AG10803 (cell line): Measurements from ENCODE around the gene CGAS.
A peak's percentile ranks its signal among the peaks of the same experiment; 100 is the strongest.
"Not testable (repeated sequence)": the region's sequence is repeated elsewhere in the genome, so short reads cannot be mapped to it uniquely, and the experiment has no call there.

Experiments used
- DNase-seq: peaks from one replicate; pipeline ENCODE4 v3.0.0; 2010; ENCODE audit warnings: low read depth
- H3K4me3 ChIP-seq: 2 replicates; pipeline ENCODE4 v1.5.1; 2011; ENCODE audit warnings: mild to moderate bottlenecking, low read length, control low read depth
- TF ChIP-seq, protein P1 (sequence below): conservative IDR thresholded peaks from 2 replicates; pipeline ENCODE4 v1.5.1; 2011; ENCODE audit warnings: mild to moderate bottlenecking, low read length, control low read depth, inconsistent platforms

Gene CGAS

DNA sequence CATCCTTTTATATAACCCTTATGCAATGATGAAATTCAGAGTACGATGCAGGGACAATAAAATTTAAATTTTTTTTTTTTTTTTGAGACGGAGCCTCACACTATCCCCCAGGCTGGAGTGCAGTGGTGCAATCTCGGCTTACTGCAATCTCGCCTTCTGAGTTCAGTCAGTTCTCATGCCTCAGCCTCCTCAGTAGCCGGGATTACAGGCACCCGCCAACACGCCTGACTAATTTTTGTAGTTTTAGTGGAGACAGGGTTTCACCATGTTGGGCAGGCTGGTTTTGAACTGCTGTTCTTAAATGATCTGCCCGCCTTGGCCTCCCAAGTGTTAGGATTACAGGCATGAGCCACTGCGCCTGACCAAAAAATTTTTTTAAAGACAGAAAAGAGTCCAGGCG is 24.6 kb upstream of the CGAS start:
- no peak for DNase-seq
- H3K4me3 ChIP-seq = no peak overlapping the region
- TF ChIP-seq, protein P1, sequence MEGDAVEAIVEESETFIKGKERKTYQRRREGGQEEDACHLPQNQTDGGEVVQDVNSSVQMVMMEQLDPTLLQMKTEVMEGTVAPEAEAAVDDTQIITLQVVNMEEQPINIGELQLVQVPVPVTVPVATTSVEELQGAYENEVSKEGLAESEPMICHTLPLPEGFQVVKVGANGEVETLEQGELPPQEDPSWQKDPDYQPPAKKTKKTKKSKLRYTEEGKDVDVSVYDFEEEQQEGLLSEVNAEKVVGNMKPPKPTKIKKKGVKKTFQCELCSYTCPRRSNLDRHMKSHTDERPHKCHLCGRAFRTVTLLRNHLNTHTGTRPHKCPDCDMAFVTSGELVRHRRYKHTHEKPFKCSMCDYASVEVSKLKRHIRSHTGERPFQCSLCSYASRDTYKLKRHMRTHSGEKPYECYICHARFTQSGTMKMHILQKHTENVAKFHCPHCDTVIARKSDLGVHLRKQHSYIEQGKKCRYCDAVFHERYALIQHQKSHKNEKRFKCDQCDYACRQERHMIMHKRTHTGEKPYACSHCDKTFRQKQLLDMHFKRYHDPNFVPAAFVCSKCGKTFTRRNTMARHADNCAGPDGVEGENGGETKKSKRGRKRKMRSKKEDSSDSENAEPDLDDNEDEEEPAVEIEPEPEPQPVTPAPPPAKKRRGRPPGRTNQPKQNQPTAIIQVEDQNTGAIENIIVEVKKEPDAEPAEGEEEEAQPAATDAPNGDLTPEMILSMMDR = no peak

DNA sequence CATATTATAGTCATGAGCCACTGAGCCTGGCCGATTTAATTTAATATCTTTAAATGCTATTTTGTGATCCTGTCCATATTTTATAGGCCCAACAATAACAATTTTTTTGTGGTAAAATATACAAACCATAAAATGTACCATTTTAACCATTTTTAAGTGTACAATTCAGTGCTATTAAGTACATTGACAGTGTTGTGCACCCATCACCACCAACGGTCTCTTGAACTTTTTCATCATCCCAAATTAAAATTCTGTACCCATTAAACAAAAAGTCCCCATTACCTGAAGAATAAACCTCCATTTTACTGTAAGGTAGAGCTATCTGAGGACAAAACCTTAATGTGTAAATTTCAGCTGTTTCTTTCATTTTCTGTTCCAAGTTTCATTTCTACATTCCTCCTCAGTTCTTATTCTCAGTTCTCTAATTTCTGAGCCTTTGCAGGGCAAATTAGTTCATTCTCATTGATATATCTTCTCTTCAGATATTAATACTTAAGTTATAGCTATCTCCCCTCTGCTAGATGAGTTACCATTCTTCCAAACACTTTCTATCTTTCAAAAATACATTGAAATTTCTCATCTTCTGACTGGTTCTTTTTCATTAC is 19.7 kb upstream of the CGAS start:
- DNase-seq = no peak
- TF ChIP-seq, protein P1 = no peak
- no peak overlapping the region for H3K4me3 ChIP-seq

DNA sequence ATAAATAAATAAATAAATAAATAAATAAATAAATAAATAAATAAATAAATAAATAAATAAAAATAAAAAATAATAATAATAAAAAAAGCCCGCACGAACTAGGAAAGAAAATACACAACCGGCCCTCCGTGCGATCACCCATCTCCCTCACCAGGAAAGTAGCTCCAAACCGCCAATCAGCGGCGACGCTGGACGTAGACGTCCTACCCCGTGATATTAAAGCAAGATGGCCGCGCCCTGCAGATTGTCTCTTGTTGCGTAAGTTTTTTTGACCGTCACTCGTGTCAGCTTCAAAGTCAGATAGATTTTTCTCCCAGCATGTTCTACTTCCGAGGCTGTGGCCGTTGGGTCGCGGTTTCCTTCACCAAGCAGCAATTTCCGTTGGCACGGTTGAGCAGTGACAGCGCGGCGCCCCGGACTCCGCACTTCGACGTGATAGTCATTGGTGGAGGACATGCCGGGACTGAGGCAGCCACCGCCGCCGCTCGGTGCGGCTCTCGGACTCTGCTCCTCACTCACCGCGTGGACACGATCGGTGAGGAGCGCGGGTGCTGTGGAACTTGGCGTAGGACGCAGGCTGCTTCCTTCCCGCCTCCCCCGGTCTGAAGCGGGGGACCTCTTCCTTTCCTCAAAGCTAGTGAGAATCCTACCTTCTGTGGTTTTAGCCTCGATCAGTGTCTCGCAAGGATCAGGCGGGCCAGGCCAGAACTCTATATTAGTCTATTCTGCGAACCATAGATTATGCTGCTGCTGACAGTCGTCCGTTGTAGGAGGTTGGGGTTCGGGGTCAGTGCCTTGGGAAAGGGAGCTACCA is 9.6 kb upstream of the CGAS start, which contains the start of gene MTO1:
Gene MTO1 (plus strand): TSS at position 201 of the 814 bp plus-strand sequence. CDS start 118 bp downstream, at position 319.
- DNase-seq = peak; percentile 91
- TF ChIP-seq, protein P1 = no peak

DNA sequence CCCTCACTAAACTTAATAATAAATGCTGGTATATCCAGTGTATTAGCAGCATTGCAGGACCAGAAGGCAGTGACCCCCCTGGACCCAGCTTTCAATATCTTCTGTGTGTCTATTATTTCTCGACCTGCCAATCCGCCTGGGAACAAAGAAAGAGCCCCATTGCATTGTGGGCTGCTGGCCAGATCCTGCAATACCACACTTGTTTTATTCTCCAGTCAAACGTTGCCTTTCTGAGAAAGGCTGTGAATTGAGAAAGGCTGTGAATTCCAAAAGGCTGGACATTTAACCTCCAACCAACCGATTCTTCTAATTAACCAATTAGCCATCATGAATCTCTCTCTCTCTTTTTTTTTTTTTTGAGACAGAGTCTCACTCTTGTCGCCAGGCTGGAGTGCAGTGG is 8.0 kb upstream of the CGAS start:
- no peak for DNase-seq
- H3K4me3 ChIP-seq = no peak overlapping the region
- TF ChIP-seq, protein P1 = no peak

More for the DNA sequence above, 9.6 kb upstream of the CGAS start, which contains the start of gene MTO1:
- peak within 1 kb of the TSS; percentile 97 for H3K4me3 ChIP-seq

DNA sequence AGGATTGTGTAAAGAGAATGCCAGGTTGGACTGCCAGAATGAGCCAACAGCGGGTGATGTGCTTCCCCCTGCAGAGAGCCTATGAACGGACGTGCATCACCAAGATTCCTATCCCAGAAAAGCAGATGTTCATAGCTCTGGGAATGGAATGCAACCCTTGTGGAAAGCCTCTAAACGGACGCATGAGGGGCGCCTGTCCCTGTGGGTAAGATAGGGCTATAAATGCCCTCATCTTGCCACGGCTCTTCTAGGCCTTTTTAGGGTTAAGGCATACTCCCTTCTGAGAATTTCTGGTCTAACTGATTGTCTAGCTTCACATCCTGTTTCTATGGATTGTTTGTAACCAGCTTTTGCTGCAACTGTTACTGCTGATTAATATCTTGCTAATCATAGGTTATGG is 7.4 kb upstream of the CGAS start:
- not testable (repeated sequence) for H3K4me3 ChIP-seq, DNase-seq

DNA sequence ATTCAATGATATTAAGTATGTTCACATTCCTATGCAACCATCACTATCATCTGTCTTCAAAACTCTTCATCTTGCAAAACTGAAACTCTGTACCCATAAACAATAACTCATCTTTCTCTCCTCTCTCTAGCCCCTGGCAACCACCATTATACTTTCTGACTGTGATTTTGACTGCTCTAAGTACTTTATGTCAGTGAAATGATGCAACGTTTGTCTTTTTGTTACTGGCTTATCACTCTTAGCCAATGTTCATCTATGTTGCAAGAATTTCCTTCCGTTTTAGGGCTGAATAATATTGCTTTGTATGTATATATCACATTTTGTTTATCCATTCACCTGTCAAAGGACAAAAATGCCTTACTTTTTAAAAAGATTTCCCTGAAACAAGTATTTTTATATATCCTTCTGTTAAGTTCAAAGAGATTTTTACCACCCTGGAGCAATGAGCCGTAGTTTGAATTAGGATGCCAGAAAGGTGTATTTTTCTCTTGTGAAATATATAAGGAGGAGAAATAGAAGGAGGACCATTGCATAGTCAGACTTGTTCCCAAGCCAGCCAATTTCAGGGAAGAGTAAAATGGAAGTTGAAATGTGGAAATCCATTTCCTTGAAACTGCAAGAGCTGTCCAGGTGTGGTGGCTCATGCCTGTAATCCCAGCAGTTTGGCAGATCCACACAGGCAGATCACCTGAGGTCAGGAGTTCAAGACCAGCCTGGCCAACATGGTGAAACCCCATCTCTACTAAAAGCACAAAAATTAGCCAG is 4.0 kb upstream of the CGAS start:
- no peak for DNase-seq
- TF ChIP-seq, protein P1 = no peak
- no peak overlapping the region for H3K4me3 ChIP-seq
